ENCODE measurements around the gene TCF21. TPM values are rescaled to one million over a fixed set of nuclear protein-coding genes. Genes with fewer than 3 reads are reported as not detected.

Gene TCF21
- total and polyA plus RNA-seq, 10 of the 15 experiments (the other 5 are each of a cell fraction or from before 2014, with no cell fraction given), result 0.08 TPM; not detected in 9

DNA sequence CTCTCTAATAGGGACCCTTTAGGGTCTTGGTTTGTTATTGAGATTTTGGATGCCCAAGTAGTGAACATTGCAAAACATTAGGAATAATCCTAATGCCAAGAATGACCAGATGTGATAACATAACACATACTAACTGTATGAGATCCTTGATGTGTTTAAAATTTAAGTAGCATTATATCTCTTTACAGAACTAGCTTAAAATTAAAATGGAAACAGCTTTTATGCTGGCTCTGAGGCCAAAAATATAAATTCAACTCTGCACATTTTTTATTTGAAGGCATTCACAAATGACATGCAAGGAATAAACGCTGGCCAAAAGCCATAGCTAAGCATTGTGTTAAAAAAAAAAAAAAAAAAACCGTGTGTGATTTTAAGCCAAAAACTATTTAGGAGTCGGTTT is 47.7 kb upstream of the TCF21 start:
- ATAC-seq (no peak), FAIRE-seq (no peak), DNase-seq (ENCODE audit: low read depth, low spot score) (no peak)
- Histone ChIP-seq H3K9me3 (replicated peaks; ENCODE audit: control insufficient read depth, insufficient read depth, low read length) (no peaks in the 10 kb centered on the region), H3K36me3 (ENCODE audit: control insufficient read depth in 2 of 2, insufficient read depth in 2 of 2, low read length in 1 of 2) (no peaks in the 10 kb centered on the region), H3K4me2 (ENCODE audit: control insufficient read depth, insufficient read depth) (no peak overlapping the region), H3K79me2 (ENCODE audit: control insufficient read depth, insufficient read depth, low read length) (no peaks in the 10 kb centered on the region), H3K9ac (ENCODE audit: control insufficient read depth, insufficient read depth, low read length) (no peak overlapping the region), H4K20me1 (ENCODE audit: control insufficient read depth, insufficient read depth) (no peaks in the 10 kb centered on the region), H3K27me3 (replicated peaks in 1 of 2; ENCODE audit: control insufficient read depth in 2 of 2, insufficient read depth in 2 of 2, low read length in 1 of 2) (no peaks in the 10 kb centered on the region), H3K4me3 (no peak overlapping the region), H2AFZ (ENCODE audit: control insufficient read depth, low read depth, low read length) (no peak overlapping the region), H3K4me1 (ENCODE audit: control insufficient read depth, insufficient read depth, low read length) (no peaks in the 10 kb centered on the region), H3K27ac (ENCODE audit: control insufficient read depth, insufficient read depth) (no peak overlapping the region)
- BruUV-seq (replicated peaks), result no TSS peak
- no peak for TF ChIP-seq NRF1 (conservative IDR thresholded peaks at IDR 0.05; ENCODE audit: low read depth, low read length)
- TF ChIP-seq ZNF207 (IDR thresholded peaks at IDR 0.05; ENCODE audit: borderline replicate concordance), result no peak
- no peak for TF ChIP-seq GATAD2B (conservative IDR thresholded peaks at IDR 0.05; ENCODE audit: low read depth)
- no peak for TF ChIP-seq ATF7 (IDR thresholded peaks at IDR 0.05; ENCODE audit: low read depth)
- TF ChIP-seq MTA3 (IDR thresholded peaks at IDR 0.05; ENCODE audit: borderline replicate concordance, low read length), result no peak
- TF ChIP-seq NR2C1 (IDR thresholded peaks at IDR 0.05), result no peak
- TF ChIP-seq CHD1 (IDR thresholded peaks at IDR 0.05; ENCODE audit: low read depth, low read length), result no peak
- no peak for TF ChIP-seq HDGF (IDR thresholded peaks at IDR 0.05)
- no peak for TF ChIP-seq RFX5 (IDR thresholded peaks at IDR 0.05; ENCODE audit: low read depth, low read length)
- no peak for TF ChIP-seq POLR2AphosphoS5 (IDR thresholded peaks at IDR 0.05; ENCODE audit: low read length)
- TF ChIP-seq RB1 (IDR thresholded peaks at IDR 0.05; ENCODE audit: borderline replicate concordance), result no peak
- TF ChIP-seq, protein P1, sequence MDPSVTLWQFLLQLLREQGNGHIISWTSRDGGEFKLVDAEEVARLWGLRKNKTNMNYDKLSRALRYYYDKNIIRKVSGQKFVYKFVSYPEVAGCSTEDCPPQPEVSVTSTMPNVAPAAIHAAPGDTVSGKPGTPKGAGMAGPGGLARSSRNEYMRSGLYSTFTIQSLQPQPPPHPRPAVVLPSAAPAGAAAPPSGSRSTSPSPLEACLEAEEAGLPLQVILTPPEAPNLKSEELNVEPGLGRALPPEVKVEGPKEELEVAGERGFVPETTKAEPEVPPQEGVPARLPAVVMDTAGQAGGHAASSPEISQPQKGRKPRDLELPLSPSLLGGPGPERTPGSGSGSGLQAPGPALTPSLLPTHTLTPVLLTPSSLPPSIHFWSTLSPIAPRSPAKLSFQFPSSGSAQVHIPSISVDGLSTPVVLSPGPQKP (IDR thresholded peaks at IDR 0.05; ENCODE audit: low read depth, low read length), result no peak
- TF ChIP-seq NR2F1 (conservative IDR thresholded peaks at IDR 0.05), result no peak
- TF ChIP-seq GABPA (IDR thresholded peaks at IDR 0.05; ENCODE audit: low read depth), result no peak
- TF ChIP-seq PAX5 (IDR thresholded peaks at IDR 0.05; ENCODE audit: borderline replicate concordance, low read depth, low read length), result no peak
- 18% methylated on average over 3 of the region's 3 CpGs for WGBS (ENCODE audit: insufficient coverage, insufficient replicate concordance, low lambda C conversion rate, missing lambda C conversion rate)
- ChIA-PET POLR2A (no interaction called here), RAD21 (ENCODE audit: unreplicated experiment) (interaction anchor here (0.6 to 1.4 kb wide), 3 partner anchors 75 to 981 kb away, joined by 3 to 4 read pairs (median 3); no protein-coding TSS in a partner anchor), CTCF (interaction anchor here (0.9 to 1.9 kb wide), 4 partner anchors 75 to 172 kb away, joined by 3 to 8 read pairs (median 8); no protein-coding TSS in a partner anchor), SMC1A (ENCODE audit: uncharacterized antibody, unreplicated experiment) (interaction anchor here (0.6 to 2.1 kb wide), 4 partner anchors 8 to 244 kb away, joined by 4 to 5 read pairs (median 4); no protein-coding TSS in a partner anchor)
- intact Hi-C loops (cut with micrococcal nuclease; ENCODE audit: unreplicated experiment) (no loop called here), in situ Hi-C loops (cut with MboI) (no loop called here)

Measured in GM12878 (cell line).